Neural cell (in vitro differentiated cells): ENCODE results near the gene C1orf74.

ENCODE experiments used
- CTCF ChIP-seq: fragments of 450-650 bp; IDR thresholded peaks from 2 replicates; pipeline ENCODE4 v1.5.1; 2014; ENCODE audit warnings: antibody characterized with exemption, mild to moderate bottlenecking, moderate library complexity; ENCODE audit not compliant: poor library complexity, severe bottlenecking
- EP300 ChIP-seq: fragments of 450-650 bp; conservative IDR thresholded peaks from 2 replicates; pipeline ENCODE4 v1.6.1; 2014; ENCODE audit warnings: antibody characterized with exemption, mild to moderate bottlenecking, moderate library complexity; ENCODE audit not compliant: poor library complexity, severe bottlenecking
- EZH2 ChIP-seq: fragments of 200-600, 300-800 bp; shearing (Covaris generic), sonication (generic); IDR thresholded peaks from 2 replicates; pipeline ENCODE4 v1.6.1; 2014; ENCODE audit warnings: antibody characterized with exemption, low read length, borderline replicate concordance, mild to moderate bottlenecking; ENCODE audit not compliant: insufficient read depth, poor library complexity, severe bottlenecking

GRCh38 chr1:209778102-209778501, 6.3 kb downstream of the C1orf74 start:
- TF ChIP-seq CTCF (no peak), EP300 (no peak), EZH2 (no peak)
